CD4-positive, alpha-beta T cell (primary cell): ENCODE data around the gene DISP2. TPM values are rescaled to one million over a fixed set of nuclear protein-coding genes. Genes with fewer than 3 reads are reported as not detected.

ENCODE experiments used
- ATAC-seq: fragments of 200-7000 bp; cut with Tn5 transposase; one replicate; pipeline ENCODE4 v1.10.0; 2022; ENCODE audit warnings: mild to moderate bottlenecking; ENCODE audit not compliant: poor library complexity
- CTCF ChIA-PET: fragments of 350-600 bp; sonication (Branson Sonifier 250); formaldehyde crosslinking; loops from one replicate; lab custom pipeline; 2021; ENCODE audit warnings: antibody characterized with exemption, inconsistent platforms; lab: Charles Lee
- POLR2A ChIA-PET: fragments of 350-600 bp; sonication (Branson Sonifier 250); formaldehyde crosslinking; loops from one replicate; lab custom pipeline; 2021; ENCODE audit warnings: antibody characterized with exemption, inconsistent platforms; lab: Charles Lee
- DNase-seq, 14 experiments: peaks; one replicate each; pipeline ENCODE4 v3.0.0-alpha.2; 2013 to 2020; ENCODE audit warnings: mixed read lengths in 2 of 14
- H3K27ac ChIP-seq, 2 donors: one replicate each; pipeline versions ENCODE4 v1.5.1 to v1.7.0; 2013; ENCODE audit warnings: low read length in 2 of 2, low read depth in 1 of 2, mild to moderate bottlenecking in 1 of 2
- H3K27me3 ChIP-seq, 2 experiments: 1 replicate in 1 of 2; 2 replicates in 1 of 2; pipeline versions ENCODE4 v1.6.1 to v1.7.0; 2013; ENCODE audit warnings: low read length in 2 of 2, control low read depth in 1 of 2, mild to moderate bottlenecking in 1 of 2, moderate library complexity in 1 of 2; ENCODE audit not compliant: insufficient read depth in 2 of 2, control insufficient read depth in 1 of 2
- H3K36me3 ChIP-seq: one replicate; pipeline ENCODE4 v1.6.1; 2013; ENCODE audit warnings: low read length, control low read depth; ENCODE audit not compliant: insufficient read depth
- H3K4me1 ChIP-seq: one replicate; pipeline ENCODE4 v1.6.1; 2013; ENCODE audit warnings: low read length, control low read depth; ENCODE audit not compliant: insufficient read depth
- H3K4me3 ChIP-seq: one replicate; pipeline ENCODE4 v1.5.1; 2013; ENCODE audit warnings: mild to moderate bottlenecking, low read length, moderate library complexity
- H3K9me3 ChIP-seq, 2 experiments: 1 replicate in 1 of 2; 2 replicates in 1 of 2; pipeline versions ENCODE4 v1.6.1 to v1.7.0; 2013; ENCODE audit warnings: low read length in 2 of 2, mild to moderate bottlenecking in 2 of 2, control low read depth in 1 of 2, moderate library complexity in 1 of 2; ENCODE audit not compliant: control insufficient read depth in 1 of 2, insufficient read depth in 1 of 2
- H3K27ac Mint-ChIP-seq: one replicate; pipeline ENCODE4 v1.8.0; 2020; ENCODE audit warnings: mixed read lengths
- H3K27me3 Mint-ChIP-seq: one replicate; pipeline ENCODE4 v1.8.0; 2021; ENCODE audit warnings: mixed read lengths
- H3K36me3 Mint-ChIP-seq: one replicate; pipeline ENCODE4 v1.8.0; 2021; ENCODE audit warnings: low read depth, mixed read lengths
- H3K4me1 Mint-ChIP-seq: one replicate; pipeline ENCODE4 v1.8.0; 2021; ENCODE audit warnings: low read depth, mixed read lengths
- H3K4me3 Mint-ChIP-seq: one replicate; pipeline ENCODE4 v1.8.0; 2020; ENCODE audit warnings: mild to moderate bottlenecking, mixed read lengths
- H3K9me3 Mint-ChIP-seq: one replicate; pipeline ENCODE4 v1.8.0; 2020; ENCODE audit warnings: mixed read lengths
- CTCF ChIP-seq: fragments of 200-600 bp; IDR thresholded peaks from one replicate; pipeline ENCODE4 v1.8.0; 2022; ENCODE audit warnings: antibody characterized with exemption, mild to moderate bottlenecking
- intact Hi-C, 2 experiments: fragments of 100-400 bp; cut with DNase I in 1 of 2; cut with micrococcal nuclease in 1 of 2; formaldehyde crosslinking; loops; one replicate each; pipeline versions ENCODE4 v1.15.1 to v1.9.0; 2023 to 2025; cut with DNase I, micrococcal nuclease
- total RNA-seq, 174 experiments: library from RNA in 2 of 174; stranded (reverse) in 2 of 174; gene quantifications; one replicate each; pipeline ENCODE4 v1.2.3 and lab custom pipeline; 2021 to 2026

The DISP2 gene
- total RNA-seq, 2 experiments from 2014 or later = 0.03 to 0.06 TPM

GRCh38 chr15:40322531-40323238, 35.3 kb upstream of the DISP2 start:
- Histone ChIP-seq H3K27me3 (no peaks in the 10 kb centered on the region), H3K27ac (peak overlapping the region; percentile 10 to 41), H3K9me3 (no peaks in the 10 kb centered on the region), H3K4me1 (peaks cover 32% of the 10 kb centered on the region), H3K4me3 (peak overlapping the region; percentile 51), H3K36me3 (no peaks in the 10 kb centered on the region)
- no peak for TF ChIP-seq CTCF
- ATAC-seq = peak; percentile 4
- POLR2A ChIA-PET = interaction anchor here (0.8 to 3.8 kb wide), 15 partner anchors 9 to 548 kb away, joined by 3 to 65 read pairs (median 4); partner anchors contain the start of genes ANKRD63, DISP2 and PLCB2
- H3K27ac Mint-ChIP-seq = peak overlapping the region; percentile 79
- CTCF ChIA-PET = interaction anchor here (0.6 to 5.1 kb wide), 15 partner anchors 9 to 1867 kb away, joined by 3 to 55 read pairs (median 4); partner anchors contain the start of genes ANKRD63 and PLCB2
- H3K27me3 Mint-ChIP-seq = no peaks in the 10 kb centered on the region
- H3K36me3 Mint-ChIP-seq = no peaks in the 10 kb centered on the region
- peaks cover 36% of the 10 kb centered on the region for H3K4me1 Mint-ChIP-seq
- no peaks in the 10 kb centered on the region for H3K9me3 Mint-ChIP-seq
- peak overlapping the region; percentile 86 for H3K4me3 Mint-ChIP-seq
- DNase-seq = peak in 1 of 14 experiments; percentile 39
- intact Hi-C loops = loop anchor here (2.0 to 10.0 kb wide), 5 partner anchors 16 to 910 kb away; partner anchors contain the start of genes ANKRD63 (in 1 of the 2), BMF (in 1 of the 2), CHP1 (in 1 of the 2) and EXD1 (in 1 of the 2)

- H3K9me3 ChIP-seq = no peaks in the 10 kb centered on the region
- intact Hi-C loops = loop anchor here (2.0 to 10.0 kb wide), 5 partner anchors 17 to 909 kb away; partner anchors contain the start of genes ANKRD63 (in 1 of the 2), BMF (in 1 of the 2), CHP1 (in 1 of the 2) and EXD1 (in 1 of the 2)
- peaks cover 32% of the 10 kb centered on the region for H3K4me1 ChIP-seq
- no peaks in the 10 kb centered on the region for H3K36me3 ChIP-seq
- H3K27ac Mint-ChIP-seq = peak within 1 kb of the TSS; percentile 79
- H3K27me3 Mint-ChIP-seq = no peaks in the 10 kb centered on the region
- H3K27ac ChIP-seq = peak within 1 kb of the TSS; percentile 10 to 41
- POLR2A ChIA-PET = interaction anchor here (0.8 to 3.8 kb wide), 15 partner anchors 10 to 549 kb away, joined by 3 to 65 read pairs (median 4); partner anchors contain the start of genes ANKRD63, BAHD1, DISP2 and PLCB2
- CTCF ChIA-PET = interaction anchor here (0.6 to 5.1 kb wide), 15 partner anchors 9 to 1866 kb away, joined by 3 to 55 read pairs (median 4); partner anchors contain the start of genes ANKRD63 and PLCB2
- H3K4me1 Mint-ChIP-seq = peaks cover 36% of the 10 kb centered on the region
- peak; percentile 75 to 96 (median 87) for DNase-seq
- no peaks in the 10 kb centered on the region for H3K36me3 Mint-ChIP-seq
- peak; percentile 59 for TF ChIP-seq CTCF
- peak within 1 kb of the TSS; percentile 55 for H3K4me3 ChIP-seq
- no peaks in the 10 kb centered on the region for H3K27me3 ChIP-seq
- H3K9me3 Mint-ChIP-seq = no peaks in the 10 kb centered on the region
- H3K4me3 Mint-ChIP-seq = peak within 1 kb of the TSS; percentile 92
- peak; percentile 84 for ATAC-seq
These were observed 34.6 kb upstream of the DISP2 start, which contains the start of gene INAFM2 for GRCh38 chr15:40323239-40323952. Gene INAFM2 (plus strand): TSS chr15:40323692. CDS start chr15:40324056, 364 bp downstream.
